ENCODE results near the gene LACTBL1.

LACTBL1 gene

DNA sequence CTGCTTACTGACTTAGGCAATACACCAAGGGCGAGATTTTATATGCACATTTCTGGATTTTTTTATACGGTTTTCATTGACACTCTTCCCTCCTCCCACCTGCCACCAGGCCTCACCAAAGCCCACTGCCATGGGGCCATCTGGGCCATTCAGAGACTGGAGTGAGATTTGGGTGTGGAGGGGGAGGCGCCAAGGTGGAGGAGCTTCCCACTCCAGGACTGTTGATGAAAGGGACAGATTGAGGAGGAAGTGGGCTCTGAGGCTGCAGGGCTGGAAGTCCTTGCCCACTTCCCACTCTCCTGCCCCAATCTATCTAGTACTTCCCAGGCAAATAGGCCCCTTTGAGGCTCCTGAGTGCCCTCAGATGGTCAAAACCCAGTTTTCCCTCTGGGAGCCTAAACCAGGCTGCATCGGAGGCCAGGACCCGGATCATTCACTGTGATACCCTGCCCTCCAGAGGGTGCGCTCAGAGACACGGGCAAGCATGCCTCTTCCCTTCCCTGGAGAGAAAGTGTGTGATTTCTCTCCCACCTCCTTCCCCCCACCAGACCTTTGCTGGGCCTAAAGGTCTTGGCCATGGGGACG, 57.9 kb downstream of the LACTBL1 start:
- in situ Hi-C loops (cut with MboI; ENCODE audit: low sequenced_read_pairs): no loop called here

- in situ Hi-C loops (cut with MboI; ENCODE audit: low sequenced_read_pairs): no loop called here
Observed at GRCh38 chr1:22914156-22914555, 58.5 kb downstream of the LACTBL1 start.

DNA sequence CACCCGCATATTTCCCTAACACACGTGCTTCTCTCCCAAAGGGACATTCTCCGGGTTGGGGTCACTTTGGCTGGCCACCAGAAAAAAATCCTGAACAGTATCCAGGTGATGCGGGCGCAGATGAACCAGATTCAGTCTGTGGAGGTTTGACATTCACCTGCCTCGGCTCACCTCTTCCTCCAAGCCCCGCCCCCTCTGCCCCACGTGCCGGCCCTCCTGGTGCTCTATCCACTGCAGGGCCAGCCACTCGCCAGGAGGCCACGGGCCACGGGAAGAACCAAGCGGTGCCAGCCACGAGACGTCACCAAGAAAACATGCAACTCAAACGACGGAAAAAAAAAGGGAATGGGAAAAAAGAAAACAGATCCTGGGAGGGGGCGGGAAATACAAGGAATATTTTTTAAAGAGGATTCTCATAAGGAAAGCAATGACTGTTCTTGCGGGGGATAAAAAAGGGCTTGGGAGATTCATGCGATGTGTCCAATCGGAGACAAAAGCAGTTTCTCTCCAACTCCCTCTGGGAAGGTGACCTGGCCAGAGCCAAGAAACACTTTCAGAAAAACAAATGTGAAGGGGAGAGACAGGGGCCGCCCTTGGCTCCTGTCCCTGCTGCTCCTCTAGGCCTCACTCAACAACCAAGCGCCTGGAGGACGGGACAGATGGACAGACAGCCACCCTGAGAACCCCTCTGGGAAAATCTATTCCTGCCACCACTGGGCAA, 59.1 kb downstream of the LACTBL1 start:
- in situ Hi-C loops (cut with MboI; ENCODE audit: low sequenced_read_pairs): no loop called here

GRCh38 chr1:22912311-22912710, 60.4 kb downstream of the LACTBL1 start:
- in situ Hi-C loops (cut with MboI; ENCODE audit: low sequenced_read_pairs): no loop called here

GRCh38 chr1:22910986-22911651, 61.5 kb downstream of the LACTBL1 start:
- in situ Hi-C loops (cut with MboI; ENCODE audit: low sequenced_read_pairs): no loop called here

- in situ Hi-C loops (cut with MboI; ENCODE audit: low sequenced_read_pairs): no loop called here
Observed at GRCh38 chr1:22910286-22910685, 62.4 kb downstream of the LACTBL1 start.

DNA sequence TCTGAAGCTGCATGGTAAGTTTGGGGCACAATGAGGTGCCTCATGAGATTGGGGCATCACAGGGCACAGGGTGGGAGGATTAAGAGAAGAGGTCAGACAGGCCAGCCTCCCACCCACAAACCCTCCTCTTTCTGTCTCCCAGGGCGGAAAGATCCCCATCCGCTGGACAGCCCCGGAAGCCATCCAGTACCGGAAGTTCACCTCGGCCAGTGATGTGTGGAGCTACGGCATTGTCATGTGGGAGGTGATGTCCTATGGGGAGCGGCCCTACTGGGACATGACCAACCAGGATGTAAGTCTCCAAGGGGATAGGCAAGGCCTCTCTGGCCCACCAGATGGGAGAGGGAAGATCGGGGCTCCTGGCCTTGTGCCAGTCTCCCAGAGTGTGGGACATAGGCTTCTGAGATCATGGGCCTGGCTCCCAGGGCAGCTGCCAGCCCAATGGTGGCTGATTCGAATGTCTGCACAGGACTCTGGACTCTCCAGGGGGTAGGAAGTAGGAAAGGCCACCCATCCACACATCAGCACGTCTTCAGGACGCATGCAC, 63.7 kb downstream of the LACTBL1 start:
- in situ Hi-C loops (cut with MboI; ENCODE audit: low sequenced_read_pairs): no loop called here

DNA sequence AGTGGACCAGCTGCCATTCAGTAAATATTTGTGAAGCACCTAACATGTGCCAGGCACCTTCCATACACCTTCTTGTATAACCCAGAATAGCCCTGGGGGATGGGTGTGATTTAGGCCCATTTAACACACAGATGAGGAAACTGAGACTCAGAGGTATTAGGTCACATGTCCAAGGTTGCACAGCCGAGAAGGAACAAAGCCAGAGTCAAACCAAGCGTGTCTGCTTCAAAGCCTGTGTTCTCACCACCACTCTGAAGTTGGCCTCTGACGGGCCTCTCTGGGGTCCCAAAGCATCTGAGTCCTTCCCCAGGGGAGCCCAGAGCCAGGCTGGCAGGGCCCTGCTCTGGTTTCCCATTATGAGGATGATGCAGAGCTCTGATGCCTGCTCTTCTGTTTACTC, 65.1 kb downstream of the LACTBL1 start:
- in situ Hi-C loops (cut with MboI; ENCODE audit: low sequenced_read_pairs): no loop called here

DNA sequence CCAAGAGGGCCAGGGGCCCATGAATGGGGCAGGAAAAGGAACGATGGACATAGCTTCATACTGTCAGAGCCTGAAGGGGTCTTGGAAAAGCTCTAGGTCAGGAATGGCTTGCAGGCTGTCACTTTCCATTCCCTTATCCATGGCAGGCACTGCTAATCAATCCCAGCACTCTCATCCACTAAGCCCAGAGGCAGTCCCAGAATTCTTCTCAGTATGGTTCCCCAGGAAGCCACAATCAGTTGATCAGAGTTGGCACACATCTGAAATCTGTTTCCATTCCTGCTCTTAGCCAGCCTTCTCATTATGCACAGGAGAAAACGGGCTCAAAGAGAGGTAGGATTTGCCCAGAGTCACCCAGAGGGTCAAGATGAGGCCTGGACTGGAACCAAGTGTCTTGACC, 65.7 kb downstream of the LACTBL1 start:
- in situ Hi-C loops (cut with MboI; ENCODE audit: low sequenced_read_pairs): no loop called here

- in situ Hi-C loops (cut with MboI; ENCODE audit: low sequenced_read_pairs): no loop called here
Observed at GRCh38 chr1:22903113-22903512, 69.6 kb downstream of the LACTBL1 start.
